A673 (cell line): ENCODE measurements around the gene LRRFIP1.

Experiments
- EZH2 ChIP-seq: fragments of 200-600 bp; sonication (generic); IDR thresholded peaks from 2 replicates; pipeline ENCODE4 v1.6.1; 2017; ENCODE audit warnings: borderline replicate concordance, low read depth, mild to moderate bottlenecking, mixed read lengths, antibody characterized with exemption, low read length; ENCODE audit not compliant: poor library complexity, severe bottlenecking
- TF ChIP-seq, protein P1 (sequence below): fragments of 300-800, 200-600 bp; sonication (generic); conservative IDR thresholded peaks from 2 replicates; pipeline ENCODE4 v1.5.1; 2017; ENCODE audit warnings: low read depth, mild to moderate bottlenecking, antibody characterized with exemption, low read length, moderate library complexity, mixed read lengths

DNA sequence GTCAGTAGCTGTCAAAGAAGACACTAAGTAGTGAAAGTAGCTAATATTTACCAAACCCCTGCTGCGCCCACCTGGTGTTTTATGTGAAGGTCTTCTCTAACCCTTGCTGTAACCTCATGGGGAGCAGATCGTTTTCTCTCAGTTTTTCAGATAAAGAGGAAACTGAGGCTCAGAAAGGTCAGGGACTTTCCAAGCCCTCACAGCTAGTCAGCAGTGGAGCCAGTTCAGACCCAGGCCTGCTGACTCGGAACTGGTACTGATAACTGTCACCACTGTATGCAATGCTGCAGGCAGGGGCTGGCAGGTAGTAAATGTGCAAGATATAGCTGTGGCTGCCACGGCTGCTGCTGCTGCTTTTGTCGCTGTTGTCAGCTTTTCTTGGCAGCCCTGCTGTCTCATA, 69.1 kb downstream of the LRRFIP1 start:
- TF ChIP-seq EZH2: no peak
- TF ChIP-seq, protein P1, sequence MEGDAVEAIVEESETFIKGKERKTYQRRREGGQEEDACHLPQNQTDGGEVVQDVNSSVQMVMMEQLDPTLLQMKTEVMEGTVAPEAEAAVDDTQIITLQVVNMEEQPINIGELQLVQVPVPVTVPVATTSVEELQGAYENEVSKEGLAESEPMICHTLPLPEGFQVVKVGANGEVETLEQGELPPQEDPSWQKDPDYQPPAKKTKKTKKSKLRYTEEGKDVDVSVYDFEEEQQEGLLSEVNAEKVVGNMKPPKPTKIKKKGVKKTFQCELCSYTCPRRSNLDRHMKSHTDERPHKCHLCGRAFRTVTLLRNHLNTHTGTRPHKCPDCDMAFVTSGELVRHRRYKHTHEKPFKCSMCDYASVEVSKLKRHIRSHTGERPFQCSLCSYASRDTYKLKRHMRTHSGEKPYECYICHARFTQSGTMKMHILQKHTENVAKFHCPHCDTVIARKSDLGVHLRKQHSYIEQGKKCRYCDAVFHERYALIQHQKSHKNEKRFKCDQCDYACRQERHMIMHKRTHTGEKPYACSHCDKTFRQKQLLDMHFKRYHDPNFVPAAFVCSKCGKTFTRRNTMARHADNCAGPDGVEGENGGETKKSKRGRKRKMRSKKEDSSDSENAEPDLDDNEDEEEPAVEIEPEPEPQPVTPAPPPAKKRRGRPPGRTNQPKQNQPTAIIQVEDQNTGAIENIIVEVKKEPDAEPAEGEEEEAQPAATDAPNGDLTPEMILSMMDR: no peak
